ENCODE data around the gene IMPA2.

Gene IMPA2

DNA sequence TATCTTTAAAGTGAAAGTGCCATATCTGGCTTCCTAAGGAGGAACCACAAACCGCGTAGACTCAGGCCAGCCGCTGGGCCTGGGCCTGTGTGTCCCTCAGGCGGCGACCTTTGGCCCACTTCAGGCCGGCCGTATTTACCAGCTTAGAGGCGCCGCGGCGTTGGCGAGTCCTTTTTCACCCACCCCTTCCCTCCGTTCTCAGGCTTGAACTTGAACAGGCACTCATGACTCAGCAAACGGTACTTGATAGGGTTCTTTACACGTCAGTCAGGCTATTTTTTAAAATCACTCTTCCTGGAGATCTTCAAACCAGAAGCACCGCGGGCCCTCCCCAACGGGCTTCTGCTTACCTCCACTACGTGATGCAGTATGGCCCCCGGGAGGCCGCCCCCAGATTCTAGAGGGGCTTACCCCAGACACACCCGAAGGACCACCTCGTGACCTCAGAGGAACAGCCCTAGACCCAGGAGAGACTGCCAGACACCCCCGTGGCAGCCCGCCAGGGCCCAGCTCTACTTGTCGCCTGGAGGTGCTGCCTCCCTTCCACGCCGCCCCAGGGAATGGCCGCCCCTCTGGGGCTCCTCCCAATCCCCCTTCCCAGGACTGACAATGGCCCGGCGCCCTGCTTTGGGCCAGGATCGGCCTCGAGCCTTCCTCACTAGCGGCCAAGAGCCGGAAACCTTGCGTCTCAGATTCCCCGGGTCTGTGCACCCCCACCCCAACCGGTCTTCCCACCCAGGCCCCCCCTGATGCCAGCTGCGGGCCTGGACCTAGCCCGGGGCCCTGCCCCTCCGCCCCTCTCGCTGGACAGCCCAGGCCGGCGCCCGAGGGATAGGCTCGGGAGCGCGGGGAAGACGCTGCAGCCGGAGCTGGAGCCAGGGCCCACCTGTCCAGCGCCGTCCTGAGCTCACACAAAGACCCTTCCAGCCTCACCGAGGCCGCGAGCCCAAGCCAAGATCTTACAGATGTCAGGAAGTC, 33.8 kb upstream of the IMPA2 start:
- Histone ChIP-seq H3K79me2 (ENCODE audit: control insufficient read depth, low read length) (no peaks in the 10 kb centered on the region), H4K20me1 (ENCODE audit: control insufficient read depth, insufficient read depth, low read depth, low read length) (no peaks in the 10 kb centered on the region), H3K9me2 (replicated peaks; ENCODE audit: control insufficient read depth, low read length) (no peaks in the 10 kb centered on the region), H3K4me2 (ENCODE audit: low read length) (peak overlapping the region; percentile 56), H3K27me3 (ENCODE audit: control insufficient read depth, low read length) (0 out of 2 replicates have a peak, but pooled peaks cover 2% of the 10 kb centered on the region), H3F3A (ENCODE audit: control insufficient read depth, insufficient read depth) (no peaks in the 10 kb centered on the region), H3K4me1 (ENCODE audit: control insufficient read depth, low read length) (peaks cover 5% of the 10 kb centered on the region), H3K27ac (ENCODE audit: low read depth, low read length) (no peak overlapping the region), H3K4me3 (ENCODE audit: low read length) (peak overlapping the region; percentile 37; the same call in 1 of the 2 replicates), H3K36me3 (ENCODE audit: control insufficient read depth, low read length) (no peaks in the 10 kb centered on the region), H3K9me3 (ENCODE audit: control insufficient read depth, insufficient read depth, low read length) (no peaks in the 10 kb centered on the region)
- no peak for TF ChIP-seq EZH2phosphoT487 (IDR thresholded peaks at IDR 0.05; ENCODE audit: borderline replicate concordance, low read length)
- TF ChIP-seq, protein P1, sequence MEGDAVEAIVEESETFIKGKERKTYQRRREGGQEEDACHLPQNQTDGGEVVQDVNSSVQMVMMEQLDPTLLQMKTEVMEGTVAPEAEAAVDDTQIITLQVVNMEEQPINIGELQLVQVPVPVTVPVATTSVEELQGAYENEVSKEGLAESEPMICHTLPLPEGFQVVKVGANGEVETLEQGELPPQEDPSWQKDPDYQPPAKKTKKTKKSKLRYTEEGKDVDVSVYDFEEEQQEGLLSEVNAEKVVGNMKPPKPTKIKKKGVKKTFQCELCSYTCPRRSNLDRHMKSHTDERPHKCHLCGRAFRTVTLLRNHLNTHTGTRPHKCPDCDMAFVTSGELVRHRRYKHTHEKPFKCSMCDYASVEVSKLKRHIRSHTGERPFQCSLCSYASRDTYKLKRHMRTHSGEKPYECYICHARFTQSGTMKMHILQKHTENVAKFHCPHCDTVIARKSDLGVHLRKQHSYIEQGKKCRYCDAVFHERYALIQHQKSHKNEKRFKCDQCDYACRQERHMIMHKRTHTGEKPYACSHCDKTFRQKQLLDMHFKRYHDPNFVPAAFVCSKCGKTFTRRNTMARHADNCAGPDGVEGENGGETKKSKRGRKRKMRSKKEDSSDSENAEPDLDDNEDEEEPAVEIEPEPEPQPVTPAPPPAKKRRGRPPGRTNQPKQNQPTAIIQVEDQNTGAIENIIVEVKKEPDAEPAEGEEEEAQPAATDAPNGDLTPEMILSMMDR (IDR thresholded peaks at IDR 0.05; ENCODE audit: low read depth, low read length, poor library complexity, severe bottlenecking): no peak

DNA sequence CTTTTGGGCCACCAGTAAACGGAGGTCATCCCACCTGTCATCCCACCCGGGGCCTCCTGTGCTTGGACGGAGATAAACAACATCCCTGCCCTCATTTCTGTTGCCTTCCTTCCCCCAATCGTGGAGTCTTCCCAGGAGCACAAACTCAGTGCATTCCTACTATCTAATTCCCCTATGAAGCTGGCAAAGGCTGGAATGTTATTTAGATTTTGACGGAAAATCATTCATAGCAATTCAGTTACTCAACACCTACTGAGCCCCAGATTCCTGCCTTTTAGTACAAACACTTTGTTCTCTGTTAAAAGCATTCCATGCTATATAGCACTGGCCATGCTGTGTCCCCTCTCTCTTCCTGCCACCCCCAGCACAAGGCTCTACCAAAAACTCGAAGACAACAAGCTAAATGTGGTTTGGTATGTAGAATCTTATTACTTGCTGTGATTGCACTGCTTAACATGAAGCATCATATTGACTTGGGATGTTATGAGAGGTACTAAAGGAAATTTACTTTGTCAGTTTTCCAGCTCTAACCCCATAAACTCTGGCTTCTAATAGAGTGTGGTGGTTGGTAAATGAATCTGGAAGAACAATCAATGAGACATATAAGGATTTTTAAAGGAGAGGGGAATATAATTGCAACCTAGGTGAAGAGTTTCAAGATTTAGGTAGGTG, 32.3 kb upstream of the IMPA2 start:
- Histone ChIP-seq H3K4me3 (ENCODE audit: low read length) (no peak overlapping the region), H3F3A (ENCODE audit: control insufficient read depth, insufficient read depth) (no peaks in the 10 kb centered on the region), H3K4me1 (ENCODE audit: control insufficient read depth, low read length) (peaks cover 5% of the 10 kb centered on the region), H3K9me2 (replicated peaks; ENCODE audit: control insufficient read depth, low read length) (no peaks in the 10 kb centered on the region), H4K20me1 (ENCODE audit: control insufficient read depth, insufficient read depth, low read depth, low read length) (no peaks in the 10 kb centered on the region), H3K79me2 (ENCODE audit: control insufficient read depth, low read length) (no peaks in the 10 kb centered on the region), H3K4me2 (ENCODE audit: low read length) (no peak overlapping the region), H3K27ac (ENCODE audit: low read depth, low read length) (no peak overlapping the region), H3K9me3 (ENCODE audit: control insufficient read depth, insufficient read depth, low read length) (no peaks in the 10 kb centered on the region), H3K36me3 (ENCODE audit: control insufficient read depth, low read length) (no peaks in the 10 kb centered on the region), H3K27me3 (ENCODE audit: control insufficient read depth, low read length) (no peaks in the 10 kb centered on the region)
- TF ChIP-seq, protein P1 (IDR thresholded peaks at IDR 0.05; ENCODE audit: low read depth, low read length, poor library complexity, severe bottlenecking): no peak
- TF ChIP-seq EZH2phosphoT487 (IDR thresholded peaks at IDR 0.05; ENCODE audit: borderline replicate concordance, low read length): no peak

DNA sequence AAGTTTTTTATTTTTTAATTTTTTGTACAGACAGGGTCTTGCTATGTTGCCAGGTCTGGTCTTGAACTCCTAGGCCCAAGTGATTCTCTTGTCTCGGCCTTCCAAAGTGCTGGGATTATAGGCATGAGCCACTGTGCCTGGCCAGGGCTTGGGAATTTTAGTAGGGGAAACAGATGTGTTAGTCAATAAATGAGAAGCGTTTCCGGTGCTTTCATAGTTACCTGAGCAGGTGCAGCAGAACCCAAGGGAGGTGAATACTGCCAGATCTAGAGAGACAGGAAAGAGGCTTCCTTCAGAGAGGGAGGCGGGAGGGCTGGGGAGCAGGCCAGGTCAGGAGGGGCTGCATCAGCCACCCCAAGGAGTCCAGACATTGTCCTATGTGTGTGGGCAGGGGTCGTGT, 30.5 kb upstream of the IMPA2 start:
- Histone ChIP-seq H3K4me1 (ENCODE audit: control insufficient read depth, low read length) (peaks cover 5% of the 10 kb centered on the region), H3K27me3 (ENCODE audit: control insufficient read depth, low read length) (no peaks in the 10 kb centered on the region), H3K9me2 (replicated peaks; ENCODE audit: control insufficient read depth, low read length) (no peaks in the 10 kb centered on the region), H3K4me3 (ENCODE audit: low read length) (no peak overlapping the region), H3K9me3 (ENCODE audit: control insufficient read depth, insufficient read depth, low read length) (no peaks in the 10 kb centered on the region), H4K20me1 (ENCODE audit: control insufficient read depth, insufficient read depth, low read depth, low read length) (no peaks in the 10 kb centered on the region), H3K4me2 (ENCODE audit: low read length) (no peak overlapping the region), H3K36me3 (ENCODE audit: control insufficient read depth, low read length) (no peaks in the 10 kb centered on the region), H3F3A (ENCODE audit: control insufficient read depth, insufficient read depth) (no peaks in the 10 kb centered on the region), H3K79me2 (ENCODE audit: control insufficient read depth, low read length) (no peaks in the 10 kb centered on the region), H3K27ac (ENCODE audit: low read depth, low read length) (no peak overlapping the region)
- TF ChIP-seq EZH2phosphoT487 (IDR thresholded peaks at IDR 0.05; ENCODE audit: borderline replicate concordance, low read length): no peak
- TF ChIP-seq, protein P1 (IDR thresholded peaks at IDR 0.05; ENCODE audit: low read depth, low read length, poor library complexity, severe bottlenecking): no peak

All from DOHH2 (cell line).